Fibroblast of pulmonary artery (primary cell): Measurements from ENCODE around the gene TTC7B.
"Not testable (repeated sequence)": the region's sequence is repeated elsewhere in the genome, so short reads cannot be mapped to it uniquely, and the experiment has no call there.

Experiments used
- DNase-seq: peaks from one replicate; pipeline ENCODE4 v3.0.0-alpha.2; 2010; ENCODE audit warnings: low read depth
- H3K4me3 ChIP-seq: replicated peaks from 2 replicates; pipeline ENCODE4 v1.5.1; 2011; ENCODE audit warnings: low read depth, mild to moderate bottlenecking, control low read depth, low read length, moderate library complexity
- CTCF ChIP-seq: IDR thresholded peaks from 2 replicates; pipeline ENCODE4 v1.5.1; 2011; ENCODE audit warnings: mild to moderate bottlenecking, control low read depth, low read length, inconsistent platforms; ENCODE audit errors: missing control alignments

The TTC7B gene

GRCh38 chr14:90830931-90831701 lies 14.9 kb upstream of the TTC7B start:
- H3K4me3 ChIP-seq, result no peak overlapping the region
- no peak for DNase-seq

DNA sequence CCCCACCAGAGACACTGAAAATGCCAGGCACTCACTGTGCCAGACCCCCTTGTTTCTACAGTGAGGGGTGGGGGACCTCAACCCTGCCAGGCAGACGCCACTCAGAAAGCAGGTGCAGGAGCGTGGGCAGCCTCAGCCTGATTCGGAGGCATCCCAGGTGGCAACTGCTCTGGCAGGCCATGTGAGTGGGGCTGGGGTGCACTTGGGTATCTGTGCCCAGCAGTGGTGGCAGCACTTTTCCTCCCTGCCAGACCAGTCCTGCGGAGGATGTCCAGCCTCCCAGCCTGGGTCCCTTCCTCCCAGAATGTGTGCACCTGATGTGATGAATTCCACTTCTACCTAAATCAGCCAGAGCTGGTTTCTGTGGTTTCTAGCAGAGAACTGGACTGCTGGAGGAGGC lies 13.4 kb upstream of the TTC7B start:
- TF ChIP-seq CTCF, result no peak
- DNase-seq, result no peak
- H3K4me3 ChIP-seq, result no peak overlapping the region

More at GRCh38 chr14:90830931-90831701, 14.9 kb upstream of the TTC7B start:
- no peak for TF ChIP-seq CTCF

DNA sequence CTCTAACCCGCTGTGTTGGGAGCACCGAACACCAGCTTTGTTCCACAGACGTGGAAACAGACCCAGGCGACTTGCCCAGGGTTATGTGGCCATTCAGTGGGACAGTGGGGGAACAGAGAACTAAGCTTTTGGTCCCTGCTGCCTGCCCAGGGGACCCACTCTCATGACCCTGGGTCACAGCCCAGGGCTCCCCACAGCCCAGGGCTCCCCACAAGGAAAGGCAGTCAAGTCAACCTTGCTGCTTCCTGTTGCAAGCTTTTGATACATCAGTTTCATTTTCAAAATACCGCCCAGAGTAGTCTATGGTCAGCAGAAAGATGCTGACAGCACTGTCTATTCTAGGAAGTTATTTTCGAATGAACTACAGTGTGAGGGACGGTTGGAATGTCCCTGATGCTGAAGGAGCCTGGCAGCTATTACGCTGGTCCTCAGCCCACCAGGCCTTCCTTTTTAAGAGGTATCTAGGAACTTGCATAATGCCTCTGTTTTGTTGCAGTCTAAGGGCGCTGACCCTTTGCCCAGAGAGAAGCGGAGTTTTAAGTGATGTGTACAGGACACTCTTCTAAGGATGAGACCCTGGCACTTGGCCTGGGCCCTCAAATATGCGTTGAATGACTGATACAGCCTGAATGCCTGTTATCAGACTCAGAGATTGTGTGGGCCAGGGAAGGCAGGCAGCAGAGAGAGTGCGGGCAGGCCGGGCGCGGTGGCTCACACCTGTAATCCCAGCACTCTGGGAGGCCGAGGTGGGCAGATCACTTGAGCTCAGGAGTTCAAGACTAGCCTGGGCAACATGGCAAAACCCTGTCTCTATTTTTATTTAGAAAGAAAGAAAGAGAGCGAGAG lies 12.6 kb upstream of the TTC7B start:
- TF ChIP-seq CTCF, result no peak
- no peak for DNase-seq
- H3K4me3 ChIP-seq, result peak overlapping the region; percentile 36

DNA sequence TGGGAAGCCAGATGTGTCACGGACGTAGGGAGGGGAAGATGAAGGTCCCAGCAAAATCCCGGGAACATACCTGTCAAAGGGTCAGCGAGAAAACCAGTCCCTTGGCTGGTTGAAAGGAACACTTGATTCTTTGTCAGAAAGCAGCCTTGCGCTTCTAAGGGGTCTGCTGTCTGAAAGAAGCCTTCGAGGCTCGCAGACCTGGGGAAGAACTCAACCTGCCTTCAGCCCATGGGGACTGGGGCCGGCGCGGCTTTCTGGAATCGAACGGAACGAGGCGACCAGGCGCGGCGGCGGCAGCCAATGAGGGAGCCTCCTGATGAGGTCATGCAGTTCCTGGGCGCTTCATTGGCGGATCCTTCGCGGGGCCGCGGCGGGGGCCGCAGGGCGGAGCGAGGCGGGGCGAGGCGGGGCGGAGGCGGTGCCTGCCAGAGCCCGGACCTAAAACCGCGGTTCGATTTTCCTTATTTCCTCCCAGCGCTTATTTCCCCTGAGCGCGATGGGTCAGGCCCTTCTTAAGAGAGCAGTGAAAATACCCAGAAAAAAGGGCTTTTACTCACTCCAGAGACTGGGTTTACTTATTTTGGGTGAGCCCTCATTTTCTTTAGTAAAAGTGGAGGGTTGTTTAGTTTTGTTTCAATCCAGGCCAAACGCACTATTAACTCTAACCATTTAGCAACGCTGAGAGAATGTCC lies 11.8 kb upstream of the TTC7B start:
- H3K4me3 ChIP-seq, result peak overlapping the region; percentile 36

DNA sequence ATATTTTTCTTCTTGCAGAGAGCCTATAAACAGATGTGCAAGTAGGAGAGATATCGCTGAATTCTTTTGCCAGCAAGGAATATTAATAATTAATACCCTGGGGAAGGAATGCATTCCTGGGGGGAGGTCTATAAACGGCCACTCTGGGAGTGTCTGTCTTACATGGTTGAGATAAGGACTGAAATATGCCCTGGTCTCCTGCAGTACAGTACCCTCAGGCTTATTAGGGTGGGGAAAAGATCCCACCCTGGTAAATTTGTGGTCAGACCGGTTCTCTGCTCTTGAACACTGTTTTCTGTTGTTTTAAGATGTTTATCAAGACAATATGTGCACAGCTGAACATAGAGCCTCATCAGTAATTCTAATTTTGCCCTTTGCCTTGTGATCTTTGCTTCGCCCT lies 7.3 kb upstream of the TTC7B start:
- DNase-seq, H3K4me3 ChIP-seq: not testable (repeated sequence)

More for the DNA sequence above, 11.8 kb upstream of the TTC7B start:
- no peak for TF ChIP-seq CTCF
- DNase-seq, result peak; percentile 81

- H3K4me3 ChIP-seq, result no peak overlapping the region
- DNase-seq, result no peak
- TF ChIP-seq CTCF, result no peak
Measured at GRCh38 chr14:90820958-90821357, 4.7 kb upstream of the TTC7B start.
